H9 (cell line): ENCODE measurements around the gene MYLK3. TPM values are rescaled to one million over a fixed set of nuclear protein-coding genes. Genes with fewer than 3 reads are reported as not detected.

ENCODE experiments used
- DNase-seq: peaks from one replicate; pipeline ENCODE4 v3.0.0-alpha.2; 2017
- H2AFZ ChIP-seq: one replicate; pipeline ENCODE4 v1.6.1; 2013; ENCODE audit warnings: mild to moderate bottlenecking, low read length, control low read depth, moderate library complexity
- H2AK5ac ChIP-seq: 2 replicates; pipeline ENCODE4 v1.6.1; 2013; ENCODE audit warnings: low read length, control low read depth, mixed read lengths; ENCODE audit not compliant: insufficient read length
- H2BK120ac ChIP-seq: one replicate; pipeline ENCODE4 v1.6.1; 2013; ENCODE audit warnings: low read depth, mild to moderate bottlenecking, low read length, control low read depth, inconsistent platforms; ENCODE audit not compliant: poor library complexity, severe bottlenecking
- H2BK12ac ChIP-seq: 2 replicates; pipeline ENCODE4 v1.6.1; 2013; ENCODE audit warnings: low read length, control low read depth, mixed read lengths, low read depth; ENCODE audit not compliant: insufficient read length
- H2BK15ac ChIP-seq: 2 replicates; pipeline ENCODE4 v1.6.1; 2013; ENCODE audit warnings: low read depth, low read length, control low read depth
- H2BK20ac ChIP-seq: one replicate; pipeline ENCODE4 v1.6.1; 2013; ENCODE audit warnings: low read depth, mild to moderate bottlenecking, low read length, control low read depth, inconsistent platforms; ENCODE audit not compliant: poor library complexity, severe bottlenecking
- H2BK5ac ChIP-seq: 2 replicates; pipeline ENCODE4 v1.6.1; 2013; ENCODE audit warnings: low read length, control low read depth, mixed read lengths; ENCODE audit not compliant: insufficient read length
- H3K14ac ChIP-seq: 2 replicates; pipeline ENCODE4 v1.6.1; 2013; ENCODE audit warnings: low read length, control low read depth; ENCODE audit not compliant: insufficient read depth
- H3K18ac ChIP-seq: 2 replicates; pipeline ENCODE4 v1.6.1; 2013; ENCODE audit warnings: low read depth, mild to moderate bottlenecking, mixed read lengths, low read length, control low read depth; ENCODE audit not compliant: insufficient read length
- H3K23ac ChIP-seq: 2 replicates; pipeline ENCODE4 v1.6.1; 2013; ENCODE audit warnings: low read length, control low read depth, mixed read lengths, low read depth; ENCODE audit not compliant: insufficient read length
- H3K23me2 ChIP-seq: 2 replicates; pipeline ENCODE4 v1.6.1; 2013; ENCODE audit warnings: low read depth, mild to moderate bottlenecking, mixed read lengths, low read length, control low read depth; ENCODE audit not compliant: insufficient read length, poor library complexity, severe bottlenecking
- H3K27ac ChIP-seq: 2 replicates; pipeline ENCODE4 v1.5.1; 2013; ENCODE audit warnings: low read length, control low read depth, mixed read lengths, low read depth; ENCODE audit not compliant: insufficient read length
- H3K27me3 ChIP-seq: 2 replicates; pipeline ENCODE4 v1.6.1; 2013; ENCODE audit warnings: low read length, control low read depth, inconsistent platforms; ENCODE audit not compliant: insufficient read depth
- H3K4ac ChIP-seq: 2 replicates; pipeline ENCODE4 v1.6.1; 2013; ENCODE audit warnings: low read depth, mild to moderate bottlenecking, control low read depth, inconsistent platforms, low read length, moderate library complexity
- H3K4me1 ChIP-seq: 2 replicates; pipeline ENCODE4 v1.6.1; 2013; ENCODE audit warnings: low read length, control low read depth, inconsistent platforms; ENCODE audit not compliant: insufficient read depth
- H3K4me2 ChIP-seq: 2 replicates; pipeline ENCODE4 v1.6.1; 2013; ENCODE audit warnings: low read length, control low read depth, mixed read lengths; ENCODE audit not compliant: insufficient read length, insufficient read depth
- H3K56ac ChIP-seq: 2 replicates; pipeline ENCODE4 v1.6.1; 2013; ENCODE audit warnings: low read depth, mild to moderate bottlenecking, mixed read lengths, low read length, control low read depth; ENCODE audit not compliant: insufficient read length
- H3K79me1 ChIP-seq: 2 replicates; pipeline ENCODE4 v1.6.1; 2013; ENCODE audit warnings: low read depth, mild to moderate bottlenecking, moderate library complexity, low read length, control low read depth, inconsistent platforms; ENCODE audit not compliant: insufficient read depth, poor library complexity, severe bottlenecking
- H3K79me2 ChIP-seq: 2 replicates; pipeline ENCODE4 v1.6.1; 2013; ENCODE audit warnings: low read length, control low read depth, inconsistent platforms; ENCODE audit not compliant: insufficient read depth
- H3K9ac ChIP-seq: 2 replicates; pipeline ENCODE4 v1.6.1; 2013; ENCODE audit warnings: low read length, control low read depth, mixed read lengths; ENCODE audit not compliant: insufficient read length; ENCODE audit errors: extremely low read depth
- H3K9me3 ChIP-seq: one replicate; pipeline ENCODE4 v1.6.1; 2013; ENCODE audit warnings: low read depth, low read length, inconsistent platforms; ENCODE audit not compliant: control insufficient read depth
- H3T11ph ChIP-seq: one replicate; pipeline ENCODE4 v1.6.1; 2013; ENCODE audit warnings: mild to moderate bottlenecking, low read length, control low read depth, inconsistent platforms
- H4K20me1 ChIP-seq: one replicate; pipeline ENCODE4 v1.6.1; 2013; ENCODE audit not compliant: control insufficient read depth, insufficient read length, insufficient read depth
- H4K5ac ChIP-seq: 2 replicates; pipeline ENCODE4 v1.6.1; 2013; ENCODE audit warnings: low read depth, mild to moderate bottlenecking, mixed read lengths, low read length, control low read depth; ENCODE audit not compliant: insufficient read length
- H4K8ac ChIP-seq: replicated peaks from 2 replicates; pipeline ENCODE4 v1.6.1; 2013; ENCODE audit warnings: low read length, control low read depth, mixed read lengths, low read depth; ENCODE audit not compliant: insufficient read length
- H4K91ac ChIP-seq: 2 replicates; pipeline ENCODE4 v1.6.1; 2013; ENCODE audit warnings: low read depth, mild to moderate bottlenecking, moderate library complexity, mixed read lengths, low read length, control low read depth; ENCODE audit not compliant: insufficient read length
- H3K27ac Mint-ChIP-seq, 3 experiments: 2 replicates in 2 of 3; 3 replicates in 1 of 3; pipeline ENCODE4 v1.8.0; 2020 to 2021; ENCODE audit warnings: mixed read lengths in 3 of 3, mild to moderate bottlenecking in 1 of 3, moderate library complexity in 1 of 3
- H3K27me3 Mint-ChIP-seq: 2 replicates; pipeline ENCODE4 v1.8.0; 2021; ENCODE audit warnings: low read depth, mild to moderate bottlenecking, moderate library complexity, mixed read lengths
- H3K36me3 Mint-ChIP-seq, 3 experiments: 2 replicates in 2 of 3; 3 replicates in 1 of 3; pipeline ENCODE4 v1.8.0; 2020 to 2021; ENCODE audit warnings: low read depth in 3 of 3, mixed read lengths in 3 of 3; ENCODE audit not compliant: insufficient read depth in 1 of 3
- H3K4me1 Mint-ChIP-seq, 2 experiments: 2 replicates each; pipeline ENCODE4 v1.8.0; 2020; ENCODE audit warnings: mixed read lengths in 2 of 2
- H3K4me3 Mint-ChIP-seq, 2 experiments: 2 replicates in 1 of 2; 3 replicates in 1 of 2; pipeline ENCODE4 v1.8.0; 2020 to 2021; ENCODE audit warnings: mild to moderate bottlenecking in 2 of 2, mixed read lengths in 2 of 2, moderate library complexity in 1 of 2
- H3K9me3 Mint-ChIP-seq, 2 experiments: 2 replicates in 1 of 2; 3 replicates in 1 of 2; pipeline ENCODE4 v1.8.0; 2020; ENCODE audit warnings: mild to moderate bottlenecking in 2 of 2, mixed read lengths in 2 of 2, moderate library complexity in 1 of 2
- CTCF ChIP-seq: fragments of 200-600 bp; sonication (generic); conservative IDR thresholded peaks from 3 replicates; pipeline ENCODE4 v1.8.0; 2021; ENCODE audit warnings: antibody characterized with exemption, mild to moderate bottlenecking
- WGBS: extraction: QIAGEN DNeasy Blood & Tissue Kit; methylation state at CpG from one replicate; pipeline ENCODE4 v1.1.7; 2013; ENCODE audit warnings: missing lambda C conversion rate, low lambda C conversion rate, mixed read lengths; ENCODE audit not compliant: insufficient read length; ENCODE audit errors: extremely low coverage; 5-methylcytosine and 5-hydroxymethylcytosine counted together
- total RNA-seq: library from RNA; stranded (reverse); gene quantifications from 2 replicates; pipeline ENCODE4 v1.2.1, GENCODE V29; 2021

The MYLK3 gene
- total RNA-seq, 1 experiment from 2014 or later, result 0.90 TPM

GRCh38 chr16:46695937-46696336 is 52.2 kb downstream of the MYLK3 start:
- Histone ChIP-seq H2BK120ac (no peak overlapping the region), H2BK5ac (no peak overlapping the region), H3K14ac (no peak overlapping the region), H2BK15ac (no peak overlapping the region), H4K8ac (no peak overlapping the region), H2BK20ac (no peak overlapping the region), H3K79me2 (peaks cover 5% of the 10 kb centered on the region; the same call in 1 of the 2 replicates), H3K9me3 (no peaks in the 10 kb centered on the region), H3K4me2 (no peak overlapping the region), H3K27me3 (no peaks in the 10 kb centered on the region), H3K4me1 (no peaks in the 10 kb centered on the region), H4K5ac (no peak overlapping the region), H3K18ac (no peak overlapping the region), H4K20me1 (no peaks in the 10 kb centered on the region), H2BK12ac (no peak overlapping the region), H3K23ac (no peak overlapping the region), H3K79me1 (no peaks in the 10 kb centered on the region), H2AK5ac (no peak overlapping the region), H2AFZ (no peak overlapping the region), H3K27ac (no peak overlapping the region), H3K56ac (no peak overlapping the region), H3K23me2 (no peaks in the 10 kb centered on the region), H3T11ph (no peak overlapping the region), H3K4ac (no peak overlapping the region), H4K91ac (no peak overlapping the region), H3K9ac (no peak overlapping the region)
- TF ChIP-seq CTCF, result no peak
- WGBS, result no CpG with 5 or more reads among the region's 5 CpGs
- Mint-ChIP-seq H3K9me3 (no peaks in the 10 kb centered on the region), H3K27ac (0 out of 7 replicates have a peak overlapping the region, but pooled peaks of 1 of the 3 experiments have one; percentile 44), H3K4me3 (no peak overlapping the region), H3K36me3 (peaks cover 51 to 86% (median 52%) of the 10 kb centered on the region in 3 experiments), H3K4me1 (peaks cover 0 to 8% of the 10 kb centered on the region in 2 experiments; a peak in 3 of 4 replicates), H3K27me3 (no peaks in the 10 kb centered on the region)
- DNase-seq, result no peak
